Astrocyte (in vitro differentiated cells and primary cell): ENCODE data around the gene UBALD2. TPM values are rescaled to one million over a fixed set of nuclear protein-coding genes. Genes with fewer than 3 reads are reported as not detected.
A peak's percentile ranks its signal among the peaks of the same experiment; 100 is the strongest.

Experiments used
- DNase-seq: peaks from one replicate; pipeline ENCODE4 v3.0.0-alpha.2; 2010; ENCODE audit warnings: low read depth
- FAIRE-seq: peaks from 2 replicates; lab custom pipeline; 2011; peaks lifted over from hg19 to GRCh38; lab: Jason Lieb, UNC
- H2AFZ ChIP-seq: 2 replicates; pipeline ENCODE4 v1.6.0; 2012; ENCODE audit warnings: low read depth, low read length, inconsistent platforms
- H3K27ac ChIP-seq: 2 replicates; pipeline ENCODE4 v1.5.1; 2011; ENCODE audit warnings: low read depth, low read length, inconsistent platforms
- H3K27me3 ChIP-seq: 2 replicates; pipeline ENCODE4 v1.6.0; 2011; ENCODE audit warnings: low read length, inconsistent platforms; ENCODE audit not compliant: insufficient read depth
- H3K36me3 ChIP-seq: 2 replicates; pipeline ENCODE4 v1.5.1; 2011; ENCODE audit warnings: low read length, inconsistent platforms; ENCODE audit not compliant: insufficient read depth
- H3K4me1 ChIP-seq: 2 replicates; pipeline ENCODE4 v1.5.1; 2011; ENCODE audit warnings: low read length, inconsistent platforms; ENCODE audit not compliant: insufficient read depth
- H3K4me2 ChIP-seq: 2 replicates; pipeline ENCODE4 v1.6.0; 2012; ENCODE audit warnings: low read length, inconsistent platforms
- H3K4me3 ChIP-seq: 2 replicates; pipeline ENCODE4 v1.5.1; 2011; ENCODE audit warnings: low read depth, mild to moderate bottlenecking, low read length, inconsistent platforms; ENCODE audit not compliant: insufficient read depth
- H3K79me2 ChIP-seq: 2 replicates; pipeline ENCODE4 v1.6.0; 2012; ENCODE audit warnings: mild to moderate bottlenecking, low read length, inconsistent platforms; ENCODE audit not compliant: insufficient read depth
- H3K9ac ChIP-seq: 2 replicates; pipeline ENCODE4 v1.6.0; 2012; ENCODE audit warnings: mild to moderate bottlenecking, low read length, inconsistent platforms
- H3K9me3 ChIP-seq: 2 replicates; pipeline ENCODE4 v1.5.1; 2012; ENCODE audit warnings: low read depth, mild to moderate bottlenecking, low read length, inconsistent platforms; ENCODE audit not compliant: insufficient read depth
- H4K20me1 ChIP-seq: 2 replicates; pipeline ENCODE4 v1.6.0; 2012; ENCODE audit warnings: low read length, inconsistent platforms; ENCODE audit not compliant: insufficient read depth
- H3K27ac Mint-ChIP-seq: one replicate; pipeline ENCODE4 v1.8.0; 2021; ENCODE audit warnings: mild to moderate bottlenecking, mixed read lengths; ENCODE audit not compliant: unreplicated experiment
- H3K27me3 Mint-ChIP-seq: one replicate; pipeline ENCODE4 v1.8.0; 2021; ENCODE audit warnings: low read depth, mixed read lengths; ENCODE audit not compliant: unreplicated experiment
- H3K36me3 Mint-ChIP-seq: one replicate; pipeline ENCODE4 v1.8.0; 2021; ENCODE audit warnings: low read depth, mixed read lengths; ENCODE audit not compliant: unreplicated experiment
- H3K4me1 Mint-ChIP-seq: one replicate; pipeline ENCODE4 v1.8.0; 2021; ENCODE audit warnings: low read depth, mixed read lengths; ENCODE audit not compliant: unreplicated experiment
- H3K4me3 Mint-ChIP-seq: one replicate; pipeline ENCODE4 v1.8.0; 2021; ENCODE audit warnings: mild to moderate bottlenecking, moderate library complexity, mixed read lengths; ENCODE audit not compliant: unreplicated experiment
- H3K9me3 Mint-ChIP-seq: one replicate; pipeline ENCODE4 v1.8.0; 2021; ENCODE audit warnings: mild to moderate bottlenecking, mixed read lengths; ENCODE audit not compliant: unreplicated experiment
- CTCF ChIP-seq: IDR thresholded peaks from 2 replicates; pipeline ENCODE4 v1.5.1; 2011; ENCODE audit warnings: low read depth, mild to moderate bottlenecking, inconsistent platforms, low read length, moderate library complexity; ENCODE audit not compliant: insufficient read depth
- EZH2 ChIP-seq: IDR thresholded peaks from 2 replicates; pipeline ENCODE4 v1.6.1; 2012; ENCODE audit warnings: mild to moderate bottlenecking, low read length, inconsistent platforms; ENCODE audit not compliant: insufficient read depth
- total RNA-seq: library from RNA; stranded (reverse); gene quantifications from 2 replicates; pipeline ENCODE4 v1.2.1, GENCODE V29; 2021

Gene UBALD2
- total RNA-seq, 1 donor from 2014 or later = 32.8 TPM

- H2AFZ ChIP-seq = no peak overlapping the region
- DNase-seq (no peak), FAIRE-seq (no peak)
- Mint-ChIP-seq H3K27me3 (no peaks in the 10 kb centered on the region), H3K4me1 (peaks cover 5% of the 10 kb centered on the region), H3K36me3 (no peaks in the 10 kb centered on the region), H3K4me3 (no peak overlapping the region), H3K27ac (peak overlapping the region; percentile 18), H3K9me3 (no peaks in the 10 kb centered on the region)
- no peak overlapping the region for H3K27ac ChIP-seq
- H4K20me1 ChIP-seq = peaks cover 7% of the 10 kb centered on the region
- peaks cover 9% of the 10 kb centered on the region for H3K79me2 ChIP-seq
- TF ChIP-seq CTCF (no peak), EZH2 (no peak)
- H3K27me3 ChIP-seq = no peaks in the 10 kb centered on the region
- H3K4me3 ChIP-seq = no peak overlapping the region
- H3K4me2 ChIP-seq = no peak overlapping the region
- H3K4me1 ChIP-seq = peaks cover 2% of the 10 kb centered on the region
- H3K9ac ChIP-seq = no peak overlapping the region
- peaks cover under 1% of the 10 kb centered on the region for H3K36me3 ChIP-seq
- H3K9me3 ChIP-seq = no peaks in the 10 kb centered on the region
Measured at GRCh38 chr17:76274112-76274956, 9.2 kb downstream of the UBALD2 start.

- Mint-ChIP-seq H3K9me3 (no peaks in the 10 kb centered on the region), H3K4me3 (no peak overlapping the region), H3K36me3 (peaks cover 2% of the 10 kb centered on the region), H3K27me3 (no peaks in the 10 kb centered on the region), H3K4me1 (peaks cover 5% of the 10 kb centered on the region), H3K27ac (no peak overlapping the region)
- Histone ChIP-seq H3K9ac (no peak overlapping the region), H3K27ac (no peak overlapping the region), H3K36me3 (no peaks in the 10 kb centered on the region), H3K4me1 (peaks cover 2% of the 10 kb centered on the region), H3K27me3 (no peaks in the 10 kb centered on the region), H3K4me3 (no peak overlapping the region), H4K20me1 (no peaks in the 10 kb centered on the region), H2AFZ (no peak overlapping the region), H3K9me3 (no peaks in the 10 kb centered on the region), H3K79me2 (peaks cover 3% of the 10 kb centered on the region), H3K4me2 (no peak overlapping the region)
- DNase-seq (no peak), FAIRE-seq (no peak)
- TF ChIP-seq CTCF (no peak), EZH2 (no peak)
Measured at GRCh38 chr17:76275382-76276068, 10.4 kb downstream of the UBALD2 start.
